H9 (cell line): ENCODE data around the gene PTGR1. TPM values are rescaled to one million over a fixed set of nuclear protein-coding genes. Genes with fewer than 3 reads are reported as not detected.

Experiments used
- DNase-seq: peaks from one replicate; pipeline ENCODE4 v3.0.0-alpha.2; 2017
- H2AFZ ChIP-seq: one replicate; pipeline ENCODE4 v1.6.1; 2013; ENCODE audit warnings: mild to moderate bottlenecking, low read length, control low read depth, moderate library complexity
- H2AK5ac ChIP-seq: 2 replicates; pipeline ENCODE4 v1.6.1; 2013; ENCODE audit warnings: low read length, control low read depth, mixed read lengths; ENCODE audit not compliant: insufficient read length
- H2BK120ac ChIP-seq: one replicate; pipeline ENCODE4 v1.6.1; 2013; ENCODE audit warnings: low read depth, mild to moderate bottlenecking, low read length, control low read depth, inconsistent platforms; ENCODE audit not compliant: poor library complexity, severe bottlenecking
- H2BK12ac ChIP-seq: 2 replicates; pipeline ENCODE4 v1.6.1; 2013; ENCODE audit warnings: low read length, control low read depth, mixed read lengths, low read depth; ENCODE audit not compliant: insufficient read length
- H2BK15ac ChIP-seq: 2 replicates; pipeline ENCODE4 v1.6.1; 2013; ENCODE audit warnings: low read depth, low read length, control low read depth
- H2BK20ac ChIP-seq: one replicate; pipeline ENCODE4 v1.6.1; 2013; ENCODE audit warnings: low read depth, mild to moderate bottlenecking, low read length, control low read depth, inconsistent platforms; ENCODE audit not compliant: poor library complexity, severe bottlenecking
- H2BK5ac ChIP-seq: 2 replicates; pipeline ENCODE4 v1.6.1; 2013; ENCODE audit warnings: low read length, control low read depth, mixed read lengths; ENCODE audit not compliant: insufficient read length
- H3K14ac ChIP-seq: 2 replicates; pipeline ENCODE4 v1.6.1; 2013; ENCODE audit warnings: low read length, control low read depth; ENCODE audit not compliant: insufficient read depth
- H3K18ac ChIP-seq: 2 replicates; pipeline ENCODE4 v1.6.1; 2013; ENCODE audit warnings: low read depth, mild to moderate bottlenecking, mixed read lengths, low read length, control low read depth; ENCODE audit not compliant: insufficient read length
- H3K23ac ChIP-seq: 2 replicates; pipeline ENCODE4 v1.6.1; 2013; ENCODE audit warnings: low read length, control low read depth, mixed read lengths, low read depth; ENCODE audit not compliant: insufficient read length
- H3K23me2 ChIP-seq: 2 replicates; pipeline ENCODE4 v1.6.1; 2013; ENCODE audit warnings: low read depth, mild to moderate bottlenecking, mixed read lengths, low read length, control low read depth; ENCODE audit not compliant: insufficient read length, poor library complexity, severe bottlenecking
- H3K27ac ChIP-seq: 2 replicates; pipeline ENCODE4 v1.5.1; 2013; ENCODE audit warnings: low read length, control low read depth, mixed read lengths, low read depth; ENCODE audit not compliant: insufficient read length
- H3K27me3 ChIP-seq: 2 replicates; pipeline ENCODE4 v1.6.1; 2013; ENCODE audit warnings: low read length, control low read depth, inconsistent platforms; ENCODE audit not compliant: insufficient read depth
- H3K4ac ChIP-seq: 2 replicates; pipeline ENCODE4 v1.6.1; 2013; ENCODE audit warnings: low read depth, mild to moderate bottlenecking, control low read depth, inconsistent platforms, low read length, moderate library complexity
- H3K4me1 ChIP-seq: 2 replicates; pipeline ENCODE4 v1.6.1; 2013; ENCODE audit warnings: low read length, control low read depth, inconsistent platforms; ENCODE audit not compliant: insufficient read depth
- H3K4me2 ChIP-seq: 2 replicates; pipeline ENCODE4 v1.6.1; 2013; ENCODE audit warnings: low read length, control low read depth, mixed read lengths; ENCODE audit not compliant: insufficient read length, insufficient read depth
- H3K56ac ChIP-seq: 2 replicates; pipeline ENCODE4 v1.6.1; 2013; ENCODE audit warnings: low read depth, mild to moderate bottlenecking, mixed read lengths, low read length, control low read depth; ENCODE audit not compliant: insufficient read length
- H3K79me1 ChIP-seq: 2 replicates; pipeline ENCODE4 v1.6.1; 2013; ENCODE audit warnings: low read depth, mild to moderate bottlenecking, moderate library complexity, low read length, control low read depth, inconsistent platforms; ENCODE audit not compliant: insufficient read depth, poor library complexity, severe bottlenecking
- H3K79me2 ChIP-seq: 2 replicates; pipeline ENCODE4 v1.6.1; 2013; ENCODE audit warnings: low read length, control low read depth, inconsistent platforms; ENCODE audit not compliant: insufficient read depth
- H3K9ac ChIP-seq: 2 replicates; pipeline ENCODE4 v1.6.1; 2013; ENCODE audit warnings: low read length, control low read depth, mixed read lengths; ENCODE audit not compliant: insufficient read length; ENCODE audit errors: extremely low read depth
- H3K9me3 ChIP-seq: one replicate; pipeline ENCODE4 v1.6.1; 2013; ENCODE audit warnings: low read depth, low read length, inconsistent platforms; ENCODE audit not compliant: control insufficient read depth
- H3T11ph ChIP-seq: one replicate; pipeline ENCODE4 v1.6.1; 2013; ENCODE audit warnings: mild to moderate bottlenecking, low read length, control low read depth, inconsistent platforms
- H4K20me1 ChIP-seq: one replicate; pipeline ENCODE4 v1.6.1; 2013; ENCODE audit not compliant: control insufficient read depth, insufficient read length, insufficient read depth
- H4K5ac ChIP-seq: 2 replicates; pipeline ENCODE4 v1.6.1; 2013; ENCODE audit warnings: low read depth, mild to moderate bottlenecking, mixed read lengths, low read length, control low read depth; ENCODE audit not compliant: insufficient read length
- H4K8ac ChIP-seq: replicated peaks from 2 replicates; pipeline ENCODE4 v1.6.1; 2013; ENCODE audit warnings: low read length, control low read depth, mixed read lengths, low read depth; ENCODE audit not compliant: insufficient read length
- H4K91ac ChIP-seq: 2 replicates; pipeline ENCODE4 v1.6.1; 2013; ENCODE audit warnings: low read depth, mild to moderate bottlenecking, moderate library complexity, mixed read lengths, low read length, control low read depth; ENCODE audit not compliant: insufficient read length
- H3K27ac Mint-ChIP-seq, 3 experiments: 2 replicates in 2 of 3; 3 replicates in 1 of 3; pipeline ENCODE4 v1.8.0; 2020 to 2021; ENCODE audit warnings: mixed read lengths in 3 of 3, mild to moderate bottlenecking in 1 of 3, moderate library complexity in 1 of 3
- H3K27me3 Mint-ChIP-seq: 2 replicates; pipeline ENCODE4 v1.8.0; 2021; ENCODE audit warnings: low read depth, mild to moderate bottlenecking, moderate library complexity, mixed read lengths
- H3K36me3 Mint-ChIP-seq, 3 experiments: 2 replicates in 2 of 3; 3 replicates in 1 of 3; pipeline ENCODE4 v1.8.0; 2020 to 2021; ENCODE audit warnings: low read depth in 3 of 3, mixed read lengths in 3 of 3; ENCODE audit not compliant: insufficient read depth in 1 of 3
- H3K4me1 Mint-ChIP-seq, 2 experiments: 2 replicates each; pipeline ENCODE4 v1.8.0; 2020; ENCODE audit warnings: mixed read lengths in 2 of 2
- H3K4me3 Mint-ChIP-seq, 2 experiments: 2 replicates in 1 of 2; 3 replicates in 1 of 2; pipeline ENCODE4 v1.8.0; 2020 to 2021; ENCODE audit warnings: mild to moderate bottlenecking in 2 of 2, mixed read lengths in 2 of 2, moderate library complexity in 1 of 2
- H3K9me3 Mint-ChIP-seq, 2 experiments: 2 replicates in 1 of 2; 3 replicates in 1 of 2; pipeline ENCODE4 v1.8.0; 2020; ENCODE audit warnings: mild to moderate bottlenecking in 2 of 2, mixed read lengths in 2 of 2, moderate library complexity in 1 of 2
- WGBS: extraction: QIAGEN DNeasy Blood & Tissue Kit; methylation state at CpG from one replicate; pipeline ENCODE4 v1.1.7; 2013; ENCODE audit warnings: missing lambda C conversion rate, low lambda C conversion rate, mixed read lengths; ENCODE audit not compliant: insufficient read length; ENCODE audit errors: extremely low coverage; 5-methylcytosine and 5-hydroxymethylcytosine counted together
- total RNA-seq: library from RNA; stranded (reverse); gene quantifications from 2 replicates; pipeline ENCODE4 v1.2.1, GENCODE V29; 2021
- TF ChIP-seq, protein P1 (sequence below): fragments of 200-600 bp; sonication (generic); conservative IDR thresholded peaks from 3 replicates; pipeline ENCODE4 v1.8.0; 2021; ENCODE audit warnings: antibody characterized with exemption, mild to moderate bottlenecking

The PTGR1 gene
- total RNA-seq, 1 experiment from 2014 or later: 45.2 TPM

DNA sequence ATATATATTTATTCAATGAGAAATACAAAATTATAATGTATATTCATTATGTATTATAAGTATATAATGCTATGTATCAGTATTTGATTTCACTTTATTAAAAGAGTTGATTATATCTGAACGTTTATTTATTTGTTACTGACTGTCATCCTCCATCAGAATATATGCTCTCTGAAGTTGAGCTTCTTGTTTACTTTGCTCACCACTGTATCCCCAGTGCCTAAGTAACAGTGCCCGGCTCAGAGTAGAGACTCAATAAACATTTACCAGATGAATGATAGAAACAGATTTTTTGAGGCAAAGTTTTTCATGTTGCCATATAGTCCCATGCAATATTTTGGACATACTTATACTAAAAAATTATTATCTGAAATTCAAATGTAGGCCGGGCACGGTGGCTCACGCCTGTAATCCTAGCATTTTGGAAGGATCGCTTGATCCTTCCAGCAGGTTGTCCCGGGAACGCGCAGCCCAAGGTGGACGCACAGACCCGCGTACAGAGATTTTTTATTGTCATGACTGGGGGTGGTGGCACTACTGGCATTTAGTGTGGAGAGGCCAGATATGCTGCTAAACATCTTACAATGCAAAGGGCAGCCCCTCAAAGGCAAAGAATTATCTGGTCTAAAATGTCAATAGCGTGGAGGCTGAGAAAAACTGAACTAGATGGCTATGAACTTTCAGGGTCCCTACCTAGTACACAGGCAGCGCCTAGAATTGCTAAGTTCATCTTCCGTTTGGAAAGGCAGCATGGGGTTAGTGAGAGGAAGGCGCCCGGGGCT, 30.9 kb upstream of the PTGR1 start:
- Histone ChIP-seq H4K20me1 (no peaks in the 10 kb centered on the region), H3K23ac (no peak overlapping the region), H4K5ac (no peak overlapping the region), H3K4me1 (no peaks in the 10 kb centered on the region; the same call in 1 of the 2 replicates), H2AK5ac (no peak overlapping the region), H2BK20ac (no peak overlapping the region), H3K4me2 (peak overlapping the region; percentile 93), H3K56ac (no peak overlapping the region), H3K9ac (peak overlapping the region; percentile 50), H3K27ac (no peak overlapping the region), H3K23me2 (peaks cover 5% of the 10 kb centered on the region), H3K18ac (no peak overlapping the region), H3K27me3 (peaks cover 3% of the 10 kb centered on the region; the same call in 1 of the 2 replicates), H4K91ac (no peak overlapping the region), H2BK5ac (no peak overlapping the region), H3K79me2 (peaks cover 29% of the 10 kb centered on the region; the same call in 1 of the 2 replicates), H2BK120ac (no peak overlapping the region), H2AFZ (peak overlapping the region; percentile 72), H3K9me3 (no peaks in the 10 kb centered on the region), H3K79me1 (no peaks in the 10 kb centered on the region), H3K4ac (no peak overlapping the region), H2BK15ac (no peak overlapping the region), H2BK12ac (no peak overlapping the region), H4K8ac (no peak overlapping the region), H3T11ph (no peak overlapping the region), H3K14ac (no peak overlapping the region)
- no CpG with 5 or more reads among the region's 17 CpGs for WGBS
- Mint-ChIP-seq H3K9me3 (no peaks in the 10 kb centered on the region; a peak in 1 of 5 replicates), H3K36me3 (peaks cover 0 to 6% (median 4%) of the 10 kb centered on the region in 3 experiments; a peak in 4 of 7 replicates), H3K4me3 (peak overlapping the region; percentile 95 to 99), H3K27ac (peak overlapping the region; percentile 93 to 97 (median 97)), H3K27me3 (no peaks in the 10 kb centered on the region), H3K4me1 (peaks cover 31 to 33% of the 10 kb centered on the region in 2 experiments)
- no peak for DNase-seq
- TF ChIP-seq, protein P1, sequence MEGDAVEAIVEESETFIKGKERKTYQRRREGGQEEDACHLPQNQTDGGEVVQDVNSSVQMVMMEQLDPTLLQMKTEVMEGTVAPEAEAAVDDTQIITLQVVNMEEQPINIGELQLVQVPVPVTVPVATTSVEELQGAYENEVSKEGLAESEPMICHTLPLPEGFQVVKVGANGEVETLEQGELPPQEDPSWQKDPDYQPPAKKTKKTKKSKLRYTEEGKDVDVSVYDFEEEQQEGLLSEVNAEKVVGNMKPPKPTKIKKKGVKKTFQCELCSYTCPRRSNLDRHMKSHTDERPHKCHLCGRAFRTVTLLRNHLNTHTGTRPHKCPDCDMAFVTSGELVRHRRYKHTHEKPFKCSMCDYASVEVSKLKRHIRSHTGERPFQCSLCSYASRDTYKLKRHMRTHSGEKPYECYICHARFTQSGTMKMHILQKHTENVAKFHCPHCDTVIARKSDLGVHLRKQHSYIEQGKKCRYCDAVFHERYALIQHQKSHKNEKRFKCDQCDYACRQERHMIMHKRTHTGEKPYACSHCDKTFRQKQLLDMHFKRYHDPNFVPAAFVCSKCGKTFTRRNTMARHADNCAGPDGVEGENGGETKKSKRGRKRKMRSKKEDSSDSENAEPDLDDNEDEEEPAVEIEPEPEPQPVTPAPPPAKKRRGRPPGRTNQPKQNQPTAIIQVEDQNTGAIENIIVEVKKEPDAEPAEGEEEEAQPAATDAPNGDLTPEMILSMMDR: no peak
